CD4-positive, alpha-beta T cell treated with Interleukin-15 for 4 hours (primary cell): ENCODE measurements around the gene CTNNA3.

Experiments
- DNase-seq: peaks from one replicate; pipeline ENCODE4 v3.0.0-alpha.2; 2020; ENCODE audit warnings: low spot score

Gene CTNNA3

GRCh38 chr10:66860376-66860945 is 835.5 kb downstream of the CTNNA3 start:
- no peak for DNase-seq

GRCh38 chr10:66852811-66853210 is 843.2 kb downstream of the CTNNA3 start:
- DNase-seq: no peak

- DNase-seq: no peak
Measured at GRCh38 chr10:66848856-66849255, 847.1 kb downstream of the CTNNA3 start.

DNA sequence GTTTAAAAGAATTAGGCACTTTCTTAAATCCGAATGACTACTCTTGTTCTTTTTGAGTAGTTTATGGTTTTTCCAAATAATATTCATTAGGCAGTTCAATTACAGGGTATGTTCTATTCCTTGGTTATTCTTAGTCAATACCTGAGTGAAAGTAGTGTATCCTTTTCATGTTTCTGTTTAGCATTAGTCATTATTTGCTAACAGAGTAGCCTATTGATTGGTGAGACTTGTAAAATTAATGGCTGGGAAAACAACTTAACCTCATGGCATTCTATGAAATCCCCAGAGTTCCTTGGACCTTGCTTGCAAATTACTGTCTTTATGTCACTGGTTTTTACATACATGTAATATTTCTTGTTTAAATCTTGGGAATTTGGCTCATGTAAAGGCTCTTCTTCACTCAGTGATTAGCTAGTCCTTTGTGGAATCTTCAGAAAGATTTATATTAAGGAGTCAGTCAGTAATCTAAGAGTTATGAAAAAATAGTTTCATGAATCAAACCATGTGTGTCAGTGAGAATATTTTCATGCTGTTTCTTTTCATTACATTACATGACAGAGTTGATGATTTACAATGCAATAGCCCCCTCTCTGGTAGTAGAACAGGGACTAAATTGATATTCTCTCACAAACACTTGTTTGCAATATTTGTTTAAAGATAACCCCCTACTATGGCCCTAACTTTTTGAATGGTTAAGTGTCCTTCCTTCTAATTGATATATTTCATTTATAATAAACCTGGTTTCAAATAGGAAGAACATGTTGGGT is 851.6 kb downstream of the CTNNA3 start:
- DNase-seq: no peak

- no peak for DNase-seq
Measured at GRCh38 chr10:66843396-66843795, 852.6 kb downstream of the CTNNA3 start.

DNA sequence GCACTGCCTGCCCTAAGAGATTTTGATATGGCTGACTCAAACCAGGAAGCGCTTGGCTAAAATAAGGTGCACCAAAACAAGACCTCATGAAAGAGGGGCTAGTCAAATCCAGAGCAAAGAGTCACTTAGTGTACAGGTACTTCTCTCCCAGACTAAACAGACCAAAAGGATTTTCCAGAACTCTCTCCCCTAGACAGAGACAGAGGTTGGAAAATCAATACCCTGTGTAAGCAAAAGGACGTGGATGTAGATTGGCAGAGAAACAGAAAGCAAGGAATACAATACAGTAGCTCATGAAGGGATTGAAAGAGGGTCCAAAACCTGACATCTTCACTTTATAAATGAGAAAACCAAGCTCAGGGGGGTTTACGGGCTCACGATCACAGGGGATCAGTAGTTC is 853.1 kb downstream of the CTNNA3 start:
- no peak for DNase-seq

- no peak for DNase-seq
Measured at GRCh38 chr10:66842371-66842770, 853.6 kb downstream of the CTNNA3 start.

- no peak for DNase-seq
Measured at GRCh38 chr10:66838656-66839055, 857.3 kb downstream of the CTNNA3 start.

DNA sequence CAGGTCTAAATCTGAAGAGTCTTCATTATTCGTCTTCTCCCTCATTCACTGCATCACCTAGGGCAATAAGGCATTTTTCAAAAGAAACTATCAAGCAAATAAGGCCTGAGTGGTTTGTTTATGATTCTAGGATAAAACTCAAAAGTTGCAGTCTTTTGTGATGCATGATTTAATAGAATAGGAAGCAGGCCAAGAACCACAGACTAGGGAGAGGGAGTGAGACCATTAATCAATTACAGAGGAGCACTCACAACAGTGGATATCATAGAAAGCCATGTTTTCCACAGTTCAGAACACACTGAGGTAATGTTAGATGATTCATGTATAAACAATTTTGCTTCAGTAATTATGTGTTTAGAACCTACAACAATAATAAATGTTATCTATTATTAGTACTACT is 858.0 kb downstream of the CTNNA3 start:
- DNase-seq: no peak

DNA sequence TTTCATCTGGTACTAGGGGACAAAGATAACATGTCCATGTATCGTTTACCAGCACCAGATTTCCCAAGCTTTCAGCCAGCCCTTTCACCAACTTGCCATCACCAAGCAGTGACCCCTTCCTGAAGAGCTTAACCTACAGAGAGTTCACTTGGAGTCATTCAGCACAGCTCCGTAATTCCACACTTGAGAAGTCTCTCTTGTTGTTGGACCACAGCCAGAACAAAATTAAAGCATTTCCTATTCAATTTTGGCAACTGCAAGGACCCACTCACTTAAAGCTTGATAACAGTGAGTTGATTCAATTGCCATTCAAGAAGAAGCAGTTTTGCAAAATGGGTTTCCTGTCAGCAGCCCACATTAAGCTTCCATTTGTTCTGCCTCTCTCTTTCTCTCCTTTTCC is 858.7 kb downstream of the CTNNA3 start:
- no peak for DNase-seq

DNA sequence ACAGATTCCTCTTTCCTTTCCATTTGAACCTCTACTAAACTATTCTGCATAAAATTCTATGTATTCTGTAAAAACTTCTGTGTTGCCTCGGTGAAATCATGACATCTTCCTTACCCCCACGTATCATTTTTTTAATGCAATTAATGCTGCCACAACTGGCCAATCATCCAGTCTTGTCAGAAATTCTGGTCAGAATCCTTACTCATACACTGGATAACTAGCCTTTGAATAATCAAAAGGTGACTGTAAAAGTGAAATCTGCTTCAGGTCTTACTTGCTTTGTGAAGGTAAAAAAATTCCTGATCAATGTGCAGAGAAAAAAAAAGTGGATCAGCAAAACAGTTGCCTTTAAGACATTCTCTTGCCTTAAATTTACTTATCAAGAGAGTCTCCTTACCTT is 859.2 kb downstream of the CTNNA3 start:
- no peak for DNase-seq

GRCh38 chr10:66836057-66836456 is 859.9 kb downstream of the CTNNA3 start:
- no peak for DNase-seq

DNA sequence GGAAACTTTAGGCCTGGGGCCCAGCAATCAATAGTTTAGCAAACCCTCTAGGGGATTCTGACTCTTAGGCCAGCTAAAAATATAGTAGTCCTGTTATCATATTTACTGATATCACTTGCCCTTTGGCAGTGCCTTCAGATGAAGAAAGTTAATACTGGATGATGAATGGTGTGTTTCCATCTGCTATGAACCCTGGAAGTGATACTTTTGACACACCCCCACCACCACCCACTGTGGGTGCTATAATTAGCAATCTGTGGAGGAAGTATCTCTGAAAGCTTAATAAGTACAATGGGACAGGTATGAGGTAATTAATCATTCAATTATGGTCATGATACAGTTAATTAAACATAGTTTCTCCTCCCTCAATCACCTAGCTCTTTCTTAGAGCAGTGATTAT is 860.6 kb downstream of the CTNNA3 start:
- no peak for DNase-seq

GRCh38 chr10:66834802-66835201 is 861.2 kb downstream of the CTNNA3 start:
- no peak for DNase-seq

DNA sequence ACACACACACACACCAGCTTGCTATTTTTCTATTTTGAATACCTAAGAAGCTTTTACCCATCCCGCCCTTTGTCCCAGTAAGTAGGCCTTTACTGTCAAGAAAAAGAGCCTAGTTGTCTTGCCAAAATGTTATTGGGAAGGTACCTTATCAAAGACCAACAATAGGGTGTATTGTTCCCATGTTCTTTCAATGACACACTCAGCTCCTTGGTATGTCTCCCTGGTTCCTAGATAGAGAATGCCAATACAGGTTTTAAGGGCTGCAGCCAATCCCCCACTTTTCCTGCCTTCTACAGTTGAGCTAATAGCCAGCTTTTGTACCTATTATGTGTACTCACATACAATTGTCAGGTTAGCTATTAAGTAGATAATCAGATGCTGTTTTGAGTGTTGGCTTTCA is 862.1 kb downstream of the CTNNA3 start:
- no peak for DNase-seq

DNA sequence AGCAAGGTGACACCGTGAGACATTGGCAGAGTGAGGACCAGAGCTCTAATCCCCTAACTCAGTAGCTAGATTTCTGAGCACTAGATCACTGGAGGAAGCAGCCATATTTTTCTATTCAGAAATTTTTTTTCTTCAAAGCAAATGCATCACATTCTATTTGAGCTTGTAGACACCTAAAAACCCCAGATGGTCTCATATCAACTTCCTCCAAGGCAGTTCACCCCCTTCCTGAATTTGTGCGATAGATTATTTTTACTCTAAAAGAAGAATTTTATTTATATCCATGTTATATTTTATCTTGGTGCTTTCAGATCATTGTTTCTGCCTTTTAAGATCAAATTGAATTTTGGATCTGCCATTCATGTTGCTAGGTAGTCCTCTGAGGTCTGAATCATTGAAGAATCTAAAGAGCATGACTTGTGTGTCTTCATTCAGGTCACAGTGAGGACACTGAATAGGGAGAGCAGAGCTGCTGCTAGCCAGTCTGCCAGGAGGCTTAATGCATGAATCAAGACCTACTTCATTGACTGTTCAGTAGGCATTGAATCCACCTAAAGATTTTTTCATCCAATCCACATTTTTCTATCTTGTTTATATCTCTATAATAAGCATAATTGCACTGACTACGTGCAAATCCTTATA is 863.1 kb downstream of the CTNNA3 start:
- DNase-seq: no peak

GRCh38 chr10:66828957-66829356 is 867.0 kb downstream of the CTNNA3 start:
- DNase-seq: no peak

DNA sequence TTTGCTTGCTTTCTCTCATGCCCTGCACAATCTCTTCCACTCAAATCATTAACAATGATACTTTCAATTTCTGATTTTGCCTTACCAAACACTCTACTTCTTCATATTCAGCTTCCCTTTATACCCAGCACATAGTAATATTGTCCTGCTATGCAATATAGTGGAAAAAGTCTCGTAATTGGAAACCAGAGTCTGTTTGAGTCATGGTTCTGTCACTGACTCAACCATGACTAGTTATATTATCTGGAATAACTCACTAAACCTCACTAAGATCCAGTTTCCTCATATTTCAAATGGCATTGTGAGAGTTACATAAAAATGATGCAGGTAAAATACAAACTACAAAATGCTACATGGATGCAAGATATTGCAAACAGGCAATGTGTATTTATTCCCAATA is 868.6 kb downstream of the CTNNA3 start:
- DNase-seq: no peak

- DNase-seq: no peak
Measured at GRCh38 chr10:66823301-66823700, 872.7 kb downstream of the CTNNA3 start.

DNA sequence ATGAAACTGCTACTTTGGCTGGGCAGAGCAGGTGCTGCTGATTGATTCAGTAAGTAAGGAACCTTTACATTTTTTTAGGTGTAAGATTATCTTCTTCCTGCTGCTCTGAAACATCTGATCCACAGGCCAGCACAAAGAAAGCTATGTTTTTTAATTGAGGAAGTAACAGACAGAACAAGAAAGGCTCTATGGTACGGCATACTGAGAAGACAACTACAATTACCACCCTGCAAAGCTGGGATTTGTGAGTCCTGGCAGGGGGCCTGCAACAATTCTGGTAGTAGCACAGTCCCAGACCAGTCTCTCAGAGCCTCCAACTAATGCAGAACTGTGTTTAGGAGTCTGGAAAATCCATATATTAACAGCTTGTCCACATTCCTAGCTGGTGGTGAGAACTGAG is 873.2 kb downstream of the CTNNA3 start:
- no peak for DNase-seq

- DNase-seq: no peak
Measured at GRCh38 chr10:66819691-66820090, 876.3 kb downstream of the CTNNA3 start.

GRCh38 chr10:66813122-66813521 is 882.9 kb downstream of the CTNNA3 start:
- no peak for DNase-seq

GRCh38 chr10:66811211-66811610 is 884.8 kb downstream of the CTNNA3 start:
- no peak for DNase-seq

GRCh38 chr10:66809402-66809801 is 886.6 kb downstream of the CTNNA3 start:
- DNase-seq: no peak
